ENCODE data around the gene SPAG16. TPM values are rescaled to one million over a fixed set of nuclear protein-coding genes. Genes with fewer than 3 reads are reported as not detected.

Gene SPAG16
- total RNA-seq, 1 donor from 2014 or later, result 18.7 TPM

GRCh38 chr2:213834331-213834730, 550.1 kb downstream of the SPAG16 start:
- Mint-ChIP-seq H3K4me1 (ENCODE audit: low read depth) (peaks cover 5% of the 10 kb centered on the region), H3K27ac (ENCODE audit: unreplicated experiment) (no peak overlapping the region), H3K36me3 (ENCODE audit: low read depth) (no peaks in the 10 kb centered on the region), H3K4me3 (ENCODE audit: unreplicated experiment) (no peak overlapping the region), H3K9me3 (ENCODE audit: low read depth) (peaks cover 8% of the 10 kb centered on the region), H3K27me3 (ENCODE audit: low read depth) (no peaks in the 10 kb centered on the region)
- no peak for TF ChIP-seq CTCF (IDR thresholded peaks at IDR 0.05)
- DNase-seq (ENCODE audit: low spot score), result no peak

GRCh38 chr2:213834746-213835145, 550.5 kb downstream of the SPAG16 start:
- DNase-seq (ENCODE audit: low spot score), result no peak
- Mint-ChIP-seq H3K36me3 (ENCODE audit: low read depth) (no peaks in the 10 kb centered on the region), H3K4me3 (ENCODE audit: unreplicated experiment) (no peak overlapping the region), H3K9me3 (ENCODE audit: low read depth) (peaks cover 8% of the 10 kb centered on the region), H3K4me1 (ENCODE audit: low read depth) (peaks cover 9% of the 10 kb centered on the region), H3K27ac (ENCODE audit: unreplicated experiment) (no peak overlapping the region), H3K27me3 (ENCODE audit: low read depth) (no peaks in the 10 kb centered on the region)
- TF ChIP-seq CTCF (IDR thresholded peaks at IDR 0.05), result no peak

GRCh38 chr2:213846856-213847255, 562.6 kb downstream of the SPAG16 start:
- Mint-ChIP-seq H3K27ac (ENCODE audit: unreplicated experiment) (no peak overlapping the region), H3K27me3 (ENCODE audit: low read depth) (no peaks in the 10 kb centered on the region), H3K4me1 (ENCODE audit: low read depth) (peaks cover 2% of the 10 kb centered on the region), H3K36me3 (ENCODE audit: low read depth) (no peaks in the 10 kb centered on the region), H3K9me3 (ENCODE audit: low read depth) (no peaks in the 10 kb centered on the region), H3K4me3 (ENCODE audit: unreplicated experiment) (no peak overlapping the region)
- TF ChIP-seq CTCF (IDR thresholded peaks at IDR 0.05), result no peak
- no peak for DNase-seq (ENCODE audit: low spot score)

- H3K27ac Mint-ChIP-seq (ENCODE audit: unreplicated experiment), result no peak overlapping the region
- H3K36me3 Mint-ChIP-seq (ENCODE audit: low read depth), result no peaks in the 10 kb centered on the region
- no peak overlapping the region for H3K4me3 Mint-ChIP-seq (ENCODE audit: unreplicated experiment)
- no peaks in the 10 kb centered on the region for H3K9me3 Mint-ChIP-seq (ENCODE audit: low read depth)
- H3K27me3 Mint-ChIP-seq (ENCODE audit: low read depth), result no peaks in the 10 kb centered on the region
- peaks cover 2% of the 10 kb centered on the region for H3K4me1 Mint-ChIP-seq (ENCODE audit: low read depth)
- no peak for DNase-seq (ENCODE audit: low spot score)
- no peak for TF ChIP-seq CTCF (IDR thresholded peaks at IDR 0.05)
Measured at GRCh38 chr2:213847316-213847715, 563.1 kb downstream of the SPAG16 start.

GRCh38 chr2:213848631-213849030, 564.4 kb downstream of the SPAG16 start:
- no peak for TF ChIP-seq CTCF (IDR thresholded peaks at IDR 0.05)
- H3K36me3 Mint-ChIP-seq (ENCODE audit: low read depth), result no peaks in the 10 kb centered on the region

More at GRCh38 chr2:213848631-213849030, 564.4 kb downstream of the SPAG16 start:
- DNase-seq (ENCODE audit: low spot score), result no peak
- no peak overlapping the region for H3K27ac Mint-ChIP-seq (ENCODE audit: unreplicated experiment)
- H3K4me1 Mint-ChIP-seq (ENCODE audit: low read depth), result peaks cover 2% of the 10 kb centered on the region
- H3K9me3 Mint-ChIP-seq (ENCODE audit: low read depth), result no peaks in the 10 kb centered on the region
- no peak overlapping the region for H3K4me3 Mint-ChIP-seq (ENCODE audit: unreplicated experiment)
- H3K27me3 Mint-ChIP-seq (ENCODE audit: low read depth), result no peaks in the 10 kb centered on the region
